BE2C (cell line): ENCODE results near the gene OR10R2. TPM values are rescaled to one million over a fixed set of nuclear protein-coding genes. Genes with fewer than 3 reads are reported as not detected.
"Not testable (repeated sequence)": the region's sequence is repeated elsewhere in the genome, so short reads cannot be mapped to it uniquely, and the experiment has no call there.

Experiments used
- DNase-seq: peaks from one replicate; pipeline ENCODE4 v3.0.0-alpha.2; 2020
- H3K27me3 ChIP-seq: fragments of 250-450 bp; sonication (Bioruptor Pico); 2 replicates; pipeline ENCODE4 v1.5.1; 2020; ENCODE audit warnings: mild to moderate bottlenecking
- H3K36me3 ChIP-seq: fragments of 250-450 bp; sonication (Bioruptor Pico); 2 replicates; pipeline ENCODE4 v1.5.1; 2020; ENCODE audit warnings: mild to moderate bottlenecking
- H3K4me1 ChIP-seq: fragments of 250-450 bp; sonication (Bioruptor Pico); 2 replicates; pipeline ENCODE4 v1.5.1; 2020
- H3K4me3 ChIP-seq: 2 replicates; pipeline ENCODE4 v1.5.1; 2011; ENCODE audit warnings: low read depth, low read length
- H3K9me3 ChIP-seq: fragments of 250-450 bp; sonication (Bioruptor Pico); 2 replicates; pipeline ENCODE4 v1.5.1; 2020
- CTCF ChIP-seq: IDR thresholded peaks from 2 replicates; pipeline ENCODE4 v1.5.1; 2012; ENCODE audit warnings: mild to moderate bottlenecking, low read depth, low read length
- polyA plus RNA-seq: library from polyadenylated mRNA; unstranded; fragments of >200 nt; gene quantifications from one replicate; pipeline ENCODE4 v1.2.1, GENCODE V29; 2012; ENCODE audit warnings: low read depth, missing spikeins; ENCODE audit not compliant: insufficient read length, insufficient read depth

Gene OR10R2
- polyA plus RNA-seq = not detected

DNA sequence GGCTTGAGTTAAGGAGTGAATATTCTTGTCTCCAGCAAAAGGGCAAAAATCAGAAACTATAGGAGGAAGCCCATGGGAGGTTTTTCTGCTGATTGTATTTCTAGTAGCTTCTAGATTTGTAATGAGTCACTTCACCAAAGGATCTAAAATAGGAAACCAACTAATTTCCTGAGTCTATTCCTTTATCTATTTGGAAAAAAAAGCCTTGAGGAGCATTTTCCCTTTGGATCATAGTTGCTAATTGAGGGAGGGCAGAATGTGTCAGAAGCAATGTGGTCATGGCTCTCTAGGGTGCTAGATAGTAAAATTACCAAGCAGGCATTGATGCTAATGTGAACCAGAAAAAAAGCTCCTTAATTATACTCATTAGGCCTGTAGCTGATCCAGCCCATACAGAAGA, at the start of gene OR10R2:
Gene OR10R2, plus strand, starts transcription at position 301 of the 400 bp plus-strand sequence. CDS start 106 bp downstream, outside the sequence.
- Histone ChIP-seq H3K9me3 (no peaks in the 10 kb centered on the region), H3K4me3 (no peak within 1 kb of the TSS), H3K4me1 (no peaks in the 10 kb centered on the region), H3K27me3 (no peaks in the 10 kb centered on the region), H3K36me3 (no peaks in the 10 kb centered on the region)
- no peak for TF ChIP-seq CTCF
- no peak for DNase-seq

- Histone ChIP-seq H3K9me3 (no peaks in the 10 kb centered on the region), H3K36me3 (no peaks in the 10 kb centered on the region), H3K27me3 (no peaks in the 10 kb centered on the region), H3K4me3 (no peak overlapping the region), H3K4me1 (no peaks in the 10 kb centered on the region)
- no peak for TF ChIP-seq CTCF
- no peak for DNase-seq
Measured at GRCh38 chr1:158425027-158425426, 47.0 kb upstream of the OR10R2 start.

DNA sequence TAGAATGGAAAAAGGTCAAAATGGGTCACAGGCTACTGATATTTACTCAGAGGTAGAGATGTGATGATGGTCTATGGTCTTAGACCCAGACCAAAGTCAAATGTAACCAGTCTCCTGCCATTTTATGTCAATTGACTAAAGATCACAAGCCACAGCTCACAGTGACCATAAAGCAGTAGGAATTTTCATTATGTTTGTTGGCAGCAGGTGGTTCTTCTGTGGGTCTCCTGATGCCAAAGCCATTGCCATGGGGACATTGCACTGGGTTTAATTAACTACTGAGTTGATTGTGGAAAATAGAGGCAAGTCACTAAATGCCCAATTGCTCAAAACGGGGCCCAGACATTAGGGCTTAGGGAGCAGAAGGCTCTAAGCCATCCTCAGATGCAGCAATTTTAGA, 45.9 kb upstream of the OR10R2 start, which contains the start of gene OR10K2:
Gene OR10K2, minus strand, starts transcription at position 101 of the 400 bp plus-strand sequence. CDS start 5,371 bp downstream, outside the sequence.
- Histone ChIP-seq H3K9me3 (no peaks in the 10 kb centered on the region), H3K36me3 (no peaks in the 10 kb centered on the region), H3K4me1 (no peaks in the 10 kb centered on the region), H3K27me3 (no peaks in the 10 kb centered on the region), H3K4me3 (no peak within 1 kb of the TSS)
- no peak for TF ChIP-seq CTCF
- DNase-seq = no peak

- not testable (repeated sequence) for DNase-seq, H3K36me3 ChIP-seq, H3K27me3 ChIP-seq, H3K9me3 ChIP-seq, H3K4me3 ChIP-seq, H3K4me1 ChIP-seq
Measured at GRCh38 chr1:158430163-158430562, 41.9 kb upstream of the OR10R2 start.

GRCh38 chr1:158434741-158435140, 37.3 kb upstream of the OR10R2 start:
- no peak for TF ChIP-seq CTCF
- no peaks in the 10 kb centered on the region for H3K9me3 ChIP-seq
- no peak for DNase-seq
- no peaks in the 10 kb centered on the region for H3K4me1 ChIP-seq
- H3K27me3 ChIP-seq = no peaks in the 10 kb centered on the region
- no peak overlapping the region for H3K4me3 ChIP-seq
- H3K36me3 ChIP-seq = no peaks in the 10 kb centered on the region

DNA sequence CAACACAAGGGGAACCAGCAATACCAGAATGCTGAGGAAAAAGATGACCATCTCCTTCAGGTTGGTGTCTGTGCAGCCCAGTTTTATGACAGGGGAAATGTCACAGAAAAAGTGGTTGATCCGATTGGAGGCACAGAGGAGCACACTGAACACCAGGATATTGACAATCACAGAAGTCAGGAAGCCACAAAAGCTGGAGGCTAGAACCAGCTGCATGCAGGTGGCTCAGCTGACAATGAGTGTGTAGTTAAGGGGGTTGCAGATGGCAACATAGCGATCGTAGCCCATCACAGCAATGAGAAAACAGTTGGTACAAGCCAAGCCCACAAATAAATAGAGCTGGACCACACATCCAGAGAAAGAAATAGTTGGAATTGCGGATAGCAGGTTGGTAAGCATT, 26.6 kb upstream of the OR10R2 start:
- no peaks in the 10 kb centered on the region for H3K4me1 ChIP-seq
- no peak for TF ChIP-seq CTCF
- no peaks in the 10 kb centered on the region for H3K27me3 ChIP-seq
- DNase-seq = no peak
- H3K36me3 ChIP-seq = no peaks in the 10 kb centered on the region
- no peaks in the 10 kb centered on the region for H3K9me3 ChIP-seq
- no peak overlapping the region for H3K4me3 ChIP-seq

DNA sequence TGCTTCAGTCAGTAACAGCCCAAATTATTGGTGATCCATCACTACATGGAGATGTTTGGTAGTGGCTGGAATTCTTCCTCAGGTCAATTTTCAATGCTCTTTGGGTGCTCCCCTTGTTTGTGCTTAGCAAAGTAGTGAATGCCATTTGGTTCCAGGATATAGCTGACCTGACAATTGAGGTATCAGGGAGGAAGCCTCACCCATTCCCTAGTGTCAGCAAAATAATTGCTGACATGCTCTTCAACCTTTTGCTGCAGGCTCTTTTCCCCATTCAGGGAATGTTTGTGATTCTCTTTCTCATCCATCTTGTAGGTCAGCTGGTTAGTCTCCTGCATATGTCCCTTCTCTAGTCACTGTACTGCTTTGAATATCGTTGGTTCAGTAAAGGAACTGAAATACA, 17.5 kb upstream of the OR10R2 start:
- DNase-seq = no peak
- Histone ChIP-seq H3K36me3 (no peaks in the 10 kb centered on the region), H3K4me1 (no peaks in the 10 kb centered on the region), H3K4me3 (no peak overlapping the region), H3K9me3 (no peaks in the 10 kb centered on the region), H3K27me3 (no peaks in the 10 kb centered on the region)
- TF ChIP-seq CTCF = no peak
